HL-60 (cell line): ENCODE results near the gene PTPRG.

Experiments used
- DNase-seq, 2 experiments: peaks; one replicate each; pipeline ENCODE4 v3.0.0-alpha.2; 2010 to 2020; ENCODE audit warnings: low read depth in 1 of 2, low spot score in 1 of 2
- H3K27ac ChIP-seq: fragments of 250-450 bp; sonication (Bioruptor Pico); replicated peaks from 2 replicates; pipeline ENCODE4 v1.5.1; 2020; ENCODE audit warnings: mild to moderate bottlenecking, moderate library complexity
- H3K27me3 ChIP-seq: fragments of 250-450 bp; sonication (Bioruptor Pico); 2 replicates; pipeline ENCODE4 v1.5.1; 2021; ENCODE audit warnings: mild to moderate bottlenecking, moderate library complexity; ENCODE audit not compliant: insufficient read depth, poor library complexity, severe bottlenecking
- H3K4me3 ChIP-seq: replicated peaks from 2 replicates; pipeline ENCODE4 v1.5.1; 2011; ENCODE audit warnings: mild to moderate bottlenecking, control low read depth, low read length; ENCODE audit not compliant: insufficient read depth
- CTCF ChIP-seq: IDR thresholded peaks from one replicate; pipeline ENCODE4 v1.5.1; 2011; ENCODE audit warnings: low read length, control low read depth, inconsistent platforms; ENCODE audit not compliant: insufficient read depth
- GABPA ChIP-seq: IDR thresholded peaks from 2 replicates; pipeline ENCODE4 v1.6.1; 2012; ENCODE audit warnings: low read depth
- POLR2AphosphoS5 ChIP-seq: IDR thresholded peaks from 2 replicates; pipeline ENCODE4 v1.6.1; 2012; ENCODE audit warnings: low read depth
- REST ChIP-seq: IDR thresholded peaks from 2 replicates; pipeline ENCODE4 v1.6.1; 2012; ENCODE audit warnings: low read depth; ENCODE audit not compliant: insufficient replicate concordance
- SPI1 ChIP-seq: IDR thresholded peaks from 2 replicates; pipeline ENCODE4 v1.6.1; 2012; ENCODE audit warnings: low read depth, mild to moderate bottlenecking, borderline replicate concordance

The PTPRG gene

GRCh38 chr3:61761694-61762430 is 200.5 kb downstream of the PTPRG start:
- Histone ChIP-seq H3K27me3 (no peaks in the 10 kb centered on the region), H3K4me3 (no peak overlapping the region), H3K27ac (no peak overlapping the region)
- TF ChIP-seq REST (no peak), SPI1 (no peak), GABPA (no peak), CTCF (no peak), POLR2AphosphoS5 (no peak)
- no peak for DNase-seq

GRCh38 chr3:61765157-61765876 is 203.9 kb downstream of the PTPRG start:
- TF ChIP-seq CTCF: no peak
- no peak for TF ChIP-seq GABPA
- TF ChIP-seq SPI1: no peak
- no peak for TF ChIP-seq REST
- no peak for TF ChIP-seq POLR2AphosphoS5
- DNase-seq: no peak
- no peak overlapping the region for H3K4me3 ChIP-seq
- no peak overlapping the region for H3K27ac ChIP-seq
- H3K27me3 ChIP-seq: no peaks in the 10 kb centered on the region

GRCh38 chr3:61768284-61769037 is 207.1 kb downstream of the PTPRG start:
- no peak overlapping the region for H3K27ac ChIP-seq
- no peaks in the 10 kb centered on the region for H3K27me3 ChIP-seq
- TF ChIP-seq SPI1 (no peak), REST (no peak), POLR2AphosphoS5 (no peak), GABPA (no peak), CTCF (no peak)
- no peak for DNase-seq
- H3K4me3 ChIP-seq: no peak overlapping the region
